ENCODE results near the gene SPTY2D1. TPM values are rescaled to one million over a fixed set of nuclear protein-coding genes. Genes with fewer than 3 reads are reported as not detected.

SPTY2D1 gene
- total and polyA plus RNA-seq, 12 donors: 1.9 to 18.8 (median 9.9) TPM

DNA sequence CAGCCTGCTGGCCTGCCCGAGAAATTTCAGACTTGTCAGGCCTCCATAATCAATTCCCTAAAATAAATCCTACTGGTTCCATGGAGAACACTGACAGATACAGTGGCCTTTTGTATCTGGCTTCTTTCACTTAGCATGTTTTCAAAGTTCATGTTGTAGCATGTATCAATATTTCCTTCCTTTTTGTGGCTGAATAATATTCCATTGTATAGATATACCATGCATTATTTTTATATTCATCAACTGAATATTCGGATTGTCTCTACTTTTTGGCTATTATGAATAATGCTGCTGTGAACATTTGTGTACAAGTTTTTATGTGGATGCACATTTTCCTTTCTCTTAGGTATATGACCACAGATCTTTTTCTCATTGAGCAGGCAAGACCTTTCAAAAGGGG lies 10.4 kb downstream of the SPTY2D1 start:
- Histone ChIP-seq H3K36me3 (no peaks in the 10 kb centered on the region), H3K4me3 (no peak overlapping the region), H3K27ac (no peak overlapping the region), H3K9me3 (peaks cover 0 to 8% (median 0%) of the 10 kb centered on the region in 11 donors), H3K4me1 (peaks cover 3 to 27% (median 11%) of the 10 kb centered on the region in 9 donors), H3K27me3 (no peaks in the 10 kb centered on the region)
- 95 to 98% methylated on average over 2 of the region's 2 CpGs for whole genome bisulfite sequencing, 2 donors
- ATAC-seq (no peak), DNase-seq (no peak)
- TF ChIP-seq, protein P1, sequence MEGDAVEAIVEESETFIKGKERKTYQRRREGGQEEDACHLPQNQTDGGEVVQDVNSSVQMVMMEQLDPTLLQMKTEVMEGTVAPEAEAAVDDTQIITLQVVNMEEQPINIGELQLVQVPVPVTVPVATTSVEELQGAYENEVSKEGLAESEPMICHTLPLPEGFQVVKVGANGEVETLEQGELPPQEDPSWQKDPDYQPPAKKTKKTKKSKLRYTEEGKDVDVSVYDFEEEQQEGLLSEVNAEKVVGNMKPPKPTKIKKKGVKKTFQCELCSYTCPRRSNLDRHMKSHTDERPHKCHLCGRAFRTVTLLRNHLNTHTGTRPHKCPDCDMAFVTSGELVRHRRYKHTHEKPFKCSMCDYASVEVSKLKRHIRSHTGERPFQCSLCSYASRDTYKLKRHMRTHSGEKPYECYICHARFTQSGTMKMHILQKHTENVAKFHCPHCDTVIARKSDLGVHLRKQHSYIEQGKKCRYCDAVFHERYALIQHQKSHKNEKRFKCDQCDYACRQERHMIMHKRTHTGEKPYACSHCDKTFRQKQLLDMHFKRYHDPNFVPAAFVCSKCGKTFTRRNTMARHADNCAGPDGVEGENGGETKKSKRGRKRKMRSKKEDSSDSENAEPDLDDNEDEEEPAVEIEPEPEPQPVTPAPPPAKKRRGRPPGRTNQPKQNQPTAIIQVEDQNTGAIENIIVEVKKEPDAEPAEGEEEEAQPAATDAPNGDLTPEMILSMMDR (IDR thresholded peaks at IDR 0.05): no peak
- intact Hi-C loops (cut with DNase I): no loop called here

DNA sequence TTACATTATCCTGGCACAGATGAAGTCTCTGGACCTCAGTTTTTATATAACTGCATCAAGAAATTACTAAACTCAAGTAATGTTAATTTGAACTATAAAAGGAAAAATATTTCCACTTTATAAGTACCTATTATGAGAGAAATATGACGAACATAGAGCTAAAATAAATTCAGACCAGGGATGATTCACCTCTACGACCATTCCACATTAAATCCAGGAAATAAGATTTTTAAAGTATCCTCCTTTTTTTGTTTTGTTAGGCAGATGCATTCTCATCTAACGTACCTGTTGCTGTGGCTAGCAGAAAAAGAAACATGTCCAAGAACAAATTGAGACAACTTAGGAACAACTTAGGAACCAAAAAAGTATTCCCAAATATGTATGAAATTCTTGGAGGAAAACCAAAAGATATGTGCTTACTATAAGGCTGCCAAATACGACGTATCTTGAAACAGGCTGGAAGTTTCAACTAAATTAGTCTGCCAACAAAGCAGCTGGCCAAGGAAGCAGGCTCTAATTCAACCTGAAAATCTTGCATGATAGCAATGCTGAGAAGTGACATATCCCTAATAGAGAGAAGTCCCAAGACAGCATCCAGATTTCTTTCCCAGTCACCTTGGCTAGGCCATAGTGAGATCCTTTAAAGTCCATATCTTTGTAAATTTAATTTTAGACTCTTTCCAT lies 15.7 kb downstream of the SPTY2D1 start:
- H3K4me3 ChIP-seq: no peak overlapping the region
- peak overlapping the region in 9 of 10 donors; percentile 5 to 77 (median 51) for H3K27ac ChIP-seq

DNA sequence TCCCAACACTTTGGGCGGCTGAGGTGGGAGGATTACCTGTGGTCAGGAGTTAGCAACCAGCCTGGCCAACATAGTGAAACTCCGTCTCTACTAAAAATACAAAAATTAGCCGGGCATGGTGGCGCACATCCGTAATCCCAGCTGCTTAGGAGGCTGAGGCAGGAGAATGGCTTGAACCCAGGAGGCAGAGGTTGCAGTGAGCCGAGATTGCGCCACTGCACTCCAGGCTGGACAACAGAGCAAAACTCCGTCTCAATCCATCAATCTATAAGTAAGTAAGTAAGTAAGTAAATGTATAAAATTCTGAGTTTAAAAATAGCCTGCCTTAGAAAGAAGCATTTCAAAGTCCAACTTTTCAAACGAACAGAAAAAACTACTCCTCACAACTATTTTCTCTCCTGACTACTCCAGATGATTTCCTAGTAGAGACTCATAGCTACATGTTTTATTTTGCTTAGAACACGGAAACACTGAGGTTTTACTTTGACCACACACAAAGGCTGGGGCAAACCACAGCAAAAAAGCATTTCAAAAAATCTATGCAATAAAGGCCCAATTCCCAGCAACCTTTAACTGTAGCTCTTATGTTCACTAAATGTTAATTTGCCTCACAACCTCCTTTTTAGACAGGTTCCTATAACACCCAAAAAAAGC lies 16.3 kb downstream of the SPTY2D1 start:
- intact Hi-C loops (cut with DNase I): no loop called here
- WGBS, 2 donors: 75 to 82% methylated on average over 10 of the region's 10 CpGs
- Histone ChIP-seq H3K4me3 (peak overlapping the region in 1 of 10 donors; percentile 8), H3K27me3 (no peaks in the 10 kb centered on the region), H3K36me3 (peaks cover 0 to 38% (median 17%) of the 10 kb centered on the region in 9 donors), H3K4me1 (peaks cover 4 to 53% (median 19%) of the 10 kb centered on the region in 9 donors), H3K27ac (peak overlapping the region in 9 of 10 donors; percentile 5 to 77 (median 51)), H3K9me3 (no peaks in the 10 kb centered on the region)
- no peak for ATAC-seq
- no peak for DNase-seq
- TF ChIP-seq, protein P1 (IDR thresholded peaks at IDR 0.05): no peak

More for the DNA sequence above, 15.7 kb downstream of the SPTY2D1 start:
- ATAC-seq: peak in 2 of 8 donors; percentile 55 to 79
- H3K9me3 ChIP-seq: peaks cover 0 to under 1% (median 0%) of the 10 kb centered on the region in 11 donors
- intact Hi-C loops (cut with DNase I): no loop called here
- H3K36me3 ChIP-seq: peaks cover 0 to 31% (median 17%) of the 10 kb centered on the region in 9 donors
- peaks cover 4 to 53% (median 19%) of the 10 kb centered on the region in 9 donors for H3K4me1 ChIP-seq
- no peaks in the 10 kb centered on the region for H3K27me3 ChIP-seq
- TF ChIP-seq, protein P1 (IDR thresholded peaks at IDR 0.05): no peak
- DNase-seq: no peak
- WGBS, 2 donors: 12 to 15% methylated on average over 5 of the region's 5 CpGs

DNA sequence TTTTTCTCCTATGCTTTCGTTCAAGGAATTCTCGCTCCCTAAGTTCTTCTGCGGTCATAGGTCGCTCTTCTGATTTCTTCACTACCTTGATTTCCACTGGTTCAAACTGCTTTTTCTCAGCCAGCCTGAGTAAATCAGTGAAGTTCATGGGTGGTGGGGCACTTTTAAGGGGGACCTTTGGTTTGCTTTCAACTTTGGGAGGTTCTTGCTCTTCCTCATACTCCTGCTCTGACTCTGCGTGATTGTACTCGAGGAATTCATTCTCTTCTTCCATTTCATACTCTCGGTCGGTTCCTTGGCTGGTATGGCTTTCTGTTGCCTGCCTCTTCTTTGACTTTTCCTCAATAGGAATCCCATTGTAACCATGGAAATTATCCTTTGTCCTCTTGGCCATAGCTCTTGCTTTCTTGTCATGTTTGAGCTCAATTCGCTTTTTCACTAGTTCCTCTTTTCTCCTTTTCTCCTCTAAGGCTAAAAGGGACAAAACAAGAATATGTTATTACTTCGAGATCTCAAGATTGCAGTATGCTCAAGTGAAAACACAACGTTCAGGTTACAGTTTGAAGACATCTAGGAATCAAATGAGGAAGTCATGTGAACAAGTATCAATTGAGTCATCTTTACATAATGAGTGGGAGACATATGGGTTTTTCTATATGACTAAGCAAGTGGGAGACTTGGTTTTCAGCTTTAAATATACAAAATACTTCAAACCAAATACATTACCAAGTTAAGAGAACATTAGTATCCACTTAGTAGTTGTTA lies 18.3 kb downstream of the SPTY2D1 start:
- peaks cover 0 to 58% (median 29%) of the 10 kb centered on the region in 9 donors for H3K36me3 ChIP-seq
- no peaks in the 10 kb centered on the region for H3K27me3 ChIP-seq
- no peak overlapping the region for H3K4me3 ChIP-seq
- no peak overlapping the region for H3K27ac ChIP-seq
- intact Hi-C loops (cut with DNase I): no loop called here
- ATAC-seq (no peak), DNase-seq (no peak)
- peaks cover 4 to 53% (median 19%) of the 10 kb centered on the region in 9 donors for H3K4me1 ChIP-seq
- TF ChIP-seq, protein P1 (IDR thresholded peaks at IDR 0.05): no peak
- H3K9me3 ChIP-seq: no peaks in the 10 kb centered on the region
- WGBS, 2 donors: 94 to 95% methylated on average over 11 of the region's 11 CpGs

All from heart right ventricle (tissue), 16 donors.